GM12891 (cell line): Measurements from ENCODE around the gene MRPL42.

Experiments used
- POLR2A ChIP-seq: IDR thresholded peaks from 2 replicates; pipeline ENCODE4 v1.6.1; 2011; ENCODE audit warnings: low read depth, low read length, control low read depth
- POLR2AphosphoS5 ChIP-seq: IDR thresholded peaks from 2 replicates; pipeline ENCODE4 v1.6.1; 2011; ENCODE audit warnings: low read depth, low read length, control low read depth
- POU2F2 ChIP-seq: IDR thresholded peaks from 2 replicates; pipeline ENCODE4 v1.6.1; 2011; ENCODE audit warnings: low read depth, mild to moderate bottlenecking, control low read depth, low read length, moderate library complexity
- TAF1 ChIP-seq: IDR thresholded peaks from 2 replicates; pipeline ENCODE4 v1.6.1; 2011; ENCODE audit warnings: low read depth, low read length, control low read depth

DNA sequence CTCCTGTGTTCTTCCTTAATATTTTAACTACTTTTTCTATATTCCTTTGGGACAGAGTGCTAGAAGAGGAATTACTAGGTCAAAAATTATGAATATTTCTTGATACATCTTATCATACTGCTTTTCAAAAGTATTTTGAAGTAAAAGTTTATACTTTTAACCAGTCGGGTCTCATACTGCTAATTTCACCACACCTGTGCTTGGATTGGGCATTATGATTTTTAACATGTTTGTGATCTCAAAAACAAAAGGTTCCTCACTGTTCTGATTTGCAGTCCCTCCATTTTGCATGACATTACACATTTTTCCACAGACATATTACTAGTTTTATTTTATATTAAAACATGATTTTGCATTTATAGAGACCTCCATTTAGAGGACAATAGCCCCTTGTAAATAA is 32.9 kb downstream of the MRPL42 start:
- no peak for TF ChIP-seq POLR2AphosphoS5
- no peak for TF ChIP-seq TAF1
- no peak for TF ChIP-seq POLR2A
- no peak for TF ChIP-seq POU2F2
